Tibial nerve (tissue), 4 donors: ENCODE data around the gene CABYR. TPM values are rescaled to one million over a fixed set of nuclear protein-coding genes. Genes with fewer than 3 reads are reported as not detected.

Experiments used
- DNase-seq, 2 donors: peaks; one replicate each; pipeline ENCODE4 v3.0.0-alpha.2; 2019; ENCODE audit warnings: low spot score in 2 of 2
- H3K27ac ChIP-seq, 4 donors: fragments of 200-600 bp; sonication (generic) in 3 of 4; one replicate each; pipeline ENCODE4 v1.5.1; 2017 to 2019; ENCODE audit warnings: mild to moderate bottlenecking in 1 of 4
- H3K27me3 ChIP-seq, 2 donors: fragments of 200-600 bp; sonication (generic) in 1 of 2; one replicate each; pipeline versions ENCODE4 v1.5.1 to v1.6.0; 2017 to 2019
- H3K36me3 ChIP-seq, 3 donors: fragments of 200-600 bp; sonication (generic); one replicate each; pipeline ENCODE4 v1.5.1; 2018 to 2019
- H3K4me1 ChIP-seq, 4 donors: fragments of 200-600 bp; sonication (generic) in 3 of 4; one replicate each; pipeline ENCODE4 v1.5.1; 2017 to 2019
- H3K4me3 ChIP-seq, 4 donors: fragments of 200-600 bp; sonication (generic) in 3 of 4; one replicate each; pipeline ENCODE4 v1.5.1; 2017 to 2019; ENCODE audit warnings: mild to moderate bottlenecking in 1 of 4, moderate library complexity in 1 of 4
- H3K9me3 ChIP-seq, 4 donors: fragments of 200-600 bp; sonication (generic) in 3 of 4; one replicate each; pipeline ENCODE4 v1.5.1; 2017 to 2019
- CTCF ChIP-seq, 5 experiments: fragments of 200-600 bp in 3 of 5; fragments of 450-650 bp in 2 of 5; sonication (generic) in 3 of 5; IDR thresholded peaks; one replicate each; pipeline ENCODE4 v1.5.1; 2016 to 2019; ENCODE audit warnings: antibody characterized with exemption in 5 of 5, mild to moderate bottlenecking in 3 of 5, moderate library complexity in 2 of 5
- EP300 ChIP-seq, 2 donors: sonication (generic); formaldehyde crosslinking; IDR thresholded peaks; one replicate each; pipeline ENCODE4 v1.6.1; 2017; ENCODE audit warnings: antibody characterized with exemption in 2 of 2, mild to moderate bottlenecking in 1 of 2
- POLR2A ChIP-seq, 2 donors: fragments of 450-650 bp; IDR thresholded peaks; one replicate each; pipeline ENCODE4 v1.6.1; 2017; ENCODE audit warnings: antibody characterized with exemption in 2 of 2, mild to moderate bottlenecking in 2 of 2, moderate library complexity in 2 of 2
- WGBS, 2 donors: methylation state at CpG; one replicate each; pipeline ENCODE4 v1.1.5; 2018; 5-methylcytosine and 5-hydroxymethylcytosine counted together
- total RNA-seq, 4 donors: library from RNA; depleted of rRNA; stranded (reverse); fragments of >200 nt; gene quantifications; one replicate each; pipeline ENCODE4 v1.1.0, GENCODE V29; 2016

The CABYR gene
- total RNA-seq, 4 donors from 2014 or later = 0.30 to 1.5 (median 0.81) TPM

- Histone ChIP-seq H3K4me3 (no peak overlapping the region), H3K4me1 (peaks cover 0 to 20% (median 0%) of the 10 kb centered on the region in 4 donors), H3K36me3 (peaks cover 0 to 13% (median 0%) of the 10 kb centered on the region in 3 donors), H3K9me3 (no peaks in the 10 kb centered on the region), H3K27me3 (no peaks in the 10 kb centered on the region), H3K27ac (no peak overlapping the region)
- no peak for TF ChIP-seq POLR2A (IDR thresholded peaks at IDR 0.05)
- TF ChIP-seq CTCF (IDR thresholded peaks at IDR 0.05) = no peak
- TF ChIP-seq EP300 (IDR thresholded peaks at IDR 0.05) = no peak
- no peak for DNase-seq
- WGBS, 2 donors = 47 to 51% methylated on average over 1 of the region's 1 CpG
These were observed 41.2 kb downstream of the CABYR start for GRCh38 chr18:24180048-24180447.

- H3K4me3 ChIP-seq = no peak overlapping the region
- H3K4me1 ChIP-seq = peaks cover 0 to 16% (median 0%) of the 10 kb centered on the region in 4 donors
- H3K27ac ChIP-seq = no peak overlapping the region
- no peak for DNase-seq
- no peaks in the 10 kb centered on the region for H3K9me3 ChIP-seq
- TF ChIP-seq POLR2A (IDR thresholded peaks at IDR 0.05) = no peak
- no peaks in the 10 kb centered on the region for H3K27me3 ChIP-seq
- peaks cover 0 to 13% (median 0%) of the 10 kb centered on the region in 3 donors for H3K36me3 ChIP-seq
- 66 to 74% methylated on average over 2 of the region's 2 CpGs for whole genome bisulfite sequencing, 2 donors
These were observed 42.9 kb downstream of the CABYR start for GRCh38 chr18:24181806-24182205.

- WGBS, 2 donors = 96 to 98% methylated on average over 7 of the region's 7 CpGs
- Histone ChIP-seq H3K9me3 (no peaks in the 10 kb centered on the region), H3K27ac (no peak overlapping the region), H3K4me3 (no peak overlapping the region), H3K27me3 (no peaks in the 10 kb centered on the region), H3K4me1 (peaks cover 0 to 14% (median 0%) of the 10 kb centered on the region in 4 donors), H3K36me3 (peaks cover 0 to 3% (median 0%) of the 10 kb centered on the region in 3 donors)
- no peak for DNase-seq
- TF ChIP-seq EP300 (IDR thresholded peaks at IDR 0.05) (no peak), POLR2A (IDR thresholded peaks at IDR 0.05) (no peak), CTCF (IDR thresholded peaks at IDR 0.05) (no peak)
These were observed 46.9 kb downstream of the CABYR start for GRCh38 chr18:24185805-24186204.

DNA sequence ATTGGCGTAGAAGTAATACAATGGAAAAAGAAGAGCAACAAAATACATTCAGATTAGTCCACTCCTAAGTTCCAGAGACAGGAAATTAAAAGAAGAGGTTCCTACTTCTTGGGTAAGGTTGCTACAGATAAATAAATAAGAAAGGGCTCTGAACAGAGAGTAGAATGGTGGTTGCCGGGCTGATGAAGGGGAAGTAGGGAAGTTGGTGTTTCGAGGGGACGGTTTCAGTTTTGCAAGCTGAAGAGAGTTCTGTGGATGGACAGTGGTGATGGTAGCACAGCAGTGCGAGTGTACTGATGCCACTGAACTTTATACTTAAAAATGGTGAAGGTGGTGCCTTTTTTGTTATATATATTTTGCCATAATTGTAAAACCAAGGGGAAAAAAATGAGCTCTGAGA lies 48.2 kb downstream of the CABYR start:
- H3K27me3 ChIP-seq = no peaks in the 10 kb centered on the region
- H3K9me3 ChIP-seq = no peaks in the 10 kb centered on the region
- H3K36me3 ChIP-seq = no peaks in the 10 kb centered on the region
- peaks cover 0 to 15% (median 0%) of the 10 kb centered on the region in 4 donors for H3K4me1 ChIP-seq
- no peak overlapping the region for H3K4me3 ChIP-seq
- DNase-seq = no peak
- 88 to 89% methylated on average over 5 of the region's 5 CpGs for WGBS, 2 donors
- TF ChIP-seq EP300 (IDR thresholded peaks at IDR 0.05) (no peak), POLR2A (IDR thresholded peaks at IDR 0.05) (no peak), CTCF (IDR thresholded peaks at IDR 0.05) (no peak)
- no peak overlapping the region for H3K27ac ChIP-seq

DNA sequence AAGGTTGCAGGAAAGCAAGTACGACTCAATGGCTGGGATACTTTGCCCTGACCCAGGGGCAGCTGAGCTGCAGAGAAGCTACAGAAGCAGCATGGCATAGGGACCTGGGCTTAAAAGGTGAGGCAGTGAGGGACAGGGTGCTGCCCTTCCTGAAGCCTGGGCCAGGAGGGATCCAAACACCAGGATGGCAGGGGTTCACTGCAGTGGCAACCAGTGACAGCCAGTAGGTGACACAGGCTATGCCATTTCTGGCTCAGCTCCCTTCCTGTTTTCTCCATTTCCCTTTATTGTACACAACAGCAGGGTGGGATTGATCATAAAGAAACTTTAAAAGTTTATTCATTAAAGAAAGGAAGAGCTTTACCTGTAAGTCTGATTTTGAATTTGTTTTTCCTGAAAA lies 48.8 kb downstream of the CABYR start:
- Histone ChIP-seq H3K9me3 (no peaks in the 10 kb centered on the region), H3K36me3 (no peaks in the 10 kb centered on the region), H3K4me3 (no peak overlapping the region), H3K27ac (no peak overlapping the region), H3K27me3 (no peaks in the 10 kb centered on the region), H3K4me1 (peaks cover 0 to 15% (median 0%) of the 10 kb centered on the region in 4 donors)
- no peak for TF ChIP-seq CTCF (IDR thresholded peaks at IDR 0.05)
- TF ChIP-seq POLR2A (IDR thresholded peaks at IDR 0.05) = no peak
- TF ChIP-seq EP300 (IDR thresholded peaks at IDR 0.05) = no peak
- WGBS, 2 donors = 54 to 88% methylated on average over 1 of the region's 1 CpG
- no peak for DNase-seq

- Histone ChIP-seq H3K27me3 (no peaks in the 10 kb centered on the region), H3K36me3 (no peaks in the 10 kb centered on the region), H3K4me3 (no peak overlapping the region), H3K4me1 (peaks cover 0 to 15% (median 0%) of the 10 kb centered on the region in 4 donors), H3K27ac (no peak overlapping the region), H3K9me3 (no peaks in the 10 kb centered on the region)
- 77 to 80% methylated on average over 5 of the region's 5 CpGs for WGBS, 2 donors
- no peak for DNase-seq
- no peak for TF ChIP-seq CTCF (IDR thresholded peaks at IDR 0.05)
- no peak for TF ChIP-seq POLR2A (IDR thresholded peaks at IDR 0.05)
- no peak for TF ChIP-seq EP300 (IDR thresholded peaks at IDR 0.05)
These were observed 49.3 kb downstream of the CABYR start for GRCh38 chr18:24188120-24188519.
